Effector CD4-positive, alpha-beta T cell (primary cell): ENCODE results near the gene PM20D2.

Source experiments
- DNase-seq: peaks from one replicate; pipeline ENCODE4 v3.0.0-alpha.2; 2020

The PM20D2 gene

GRCh38 chr6:89208551-89208950 is 62.7 kb downstream of the PM20D2 start:
- DNase-seq, result no peak

GRCh38 chr6:89209457-89209856 is 63.6 kb downstream of the PM20D2 start:
- DNase-seq, result no peak

DNA sequence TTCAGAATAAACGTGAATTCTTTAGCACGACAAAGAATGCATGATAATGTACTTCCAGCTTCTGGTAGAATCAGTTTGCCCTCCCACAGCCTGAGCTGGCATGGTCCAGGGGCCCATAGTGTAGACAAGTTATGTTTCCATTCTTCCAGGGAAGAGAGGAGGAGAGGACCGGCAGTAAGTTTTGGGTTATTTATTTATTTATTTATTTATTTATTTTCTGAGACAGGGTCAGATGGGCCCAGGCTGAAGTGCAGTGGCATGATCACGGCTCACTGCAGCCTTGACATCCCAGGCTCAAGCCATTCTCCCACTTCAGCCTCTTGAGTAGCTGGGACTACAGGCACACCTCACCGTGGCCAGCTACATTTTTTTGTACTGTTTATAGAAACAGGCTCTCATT is 66.6 kb downstream of the PM20D2 start:
- no peak for DNase-seq

DNA sequence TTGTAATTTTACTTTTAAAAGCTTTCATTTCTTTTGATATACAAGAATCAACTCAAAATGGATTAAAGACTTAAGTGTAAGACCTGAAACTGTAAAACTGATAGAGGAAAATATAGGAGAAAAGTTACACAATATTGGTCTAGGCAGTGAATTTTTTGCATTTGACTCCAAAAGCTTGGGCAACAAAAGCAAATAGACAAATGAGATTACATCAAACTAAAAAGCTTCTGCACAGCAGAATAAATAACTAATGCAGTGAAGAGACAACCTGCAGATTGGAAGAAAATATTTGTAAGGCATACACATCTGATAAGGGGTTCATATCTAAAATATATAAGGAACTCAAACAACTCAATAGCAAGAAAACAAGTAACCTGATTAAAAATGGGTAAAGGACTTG is 68.3 kb downstream of the PM20D2 start:
- no peak for DNase-seq
